Hematopoietic multipotent progenitor cell treated with erythropoietin and hydrocortisone succinate and interleukin-3 and kit ligand, for 8 days (in vitro differentiated cells): ENCODE results near the gene TTC33.

Source experiments
- DNase-seq: peaks from one replicate; pipeline ENCODE4 v3.0.0-alpha.2; 2015

Gene TTC33

GRCh38 chr5:40501711-40502444 lies 253.9 kb downstream of the TTC33 start:
- no peak for DNase-seq

GRCh38 chr5:40499518-40500273 lies 256.1 kb downstream of the TTC33 start:
- no peak for DNase-seq

GRCh38 chr5:40499007-40499406 lies 256.8 kb downstream of the TTC33 start:
- no peak for DNase-seq

GRCh38 chr5:40497573-40497972 lies 258.2 kb downstream of the TTC33 start:
- DNase-seq, result no peak

GRCh38 chr5:40495237-40495635 lies 260.5 kb downstream of the TTC33 start:
- no peak for DNase-seq

GRCh38 chr5:40494631-40495236 lies 261.0 kb downstream of the TTC33 start:
- no peak for DNase-seq

GRCh38 chr5:40492056-40492455 lies 263.7 kb downstream of the TTC33 start:
- DNase-seq, result no peak

GRCh38 chr5:40491644-40492043 lies 264.1 kb downstream of the TTC33 start:
- DNase-seq, result no peak

GRCh38 chr5:40490464-40491111 lies 265.2 kb downstream of the TTC33 start:
- DNase-seq, result no peak

- DNase-seq, result no peak
Observed at GRCh38 chr5:40489421-40489820, 266.3 kb downstream of the TTC33 start.

GRCh38 chr5:40486437-40487275 lies 269.1 kb downstream of the TTC33 start:
- DNase-seq, result peak; percentile 61

- no peak for DNase-seq
Observed at GRCh38 chr5:40485021-40485998, 270.5 kb downstream of the TTC33 start.

GRCh38 chr5:40484495-40484894 lies 271.3 kb downstream of the TTC33 start:
- DNase-seq, result no peak

- no peak for DNase-seq
Observed at GRCh38 chr5:40483316-40483715, 272.4 kb downstream of the TTC33 start.

GRCh38 chr5:40481241-40481640 lies 274.5 kb downstream of the TTC33 start:
- no peak for DNase-seq

- DNase-seq, result no peak
Observed at GRCh38 chr5:40480392-40480791, 275.4 kb downstream of the TTC33 start.

GRCh38 chr5:40479939-40480338 lies 275.8 kb downstream of the TTC33 start:
- DNase-seq, result no peak

- no peak for DNase-seq
Observed at GRCh38 chr5:40478766-40479165, 277.0 kb downstream of the TTC33 start.

GRCh38 chr5:40477856-40478546 lies 277.8 kb downstream of the TTC33 start:
- DNase-seq, result no peak

- DNase-seq, result no peak
Observed at GRCh38 chr5:40475561-40475960, 280.2 kb downstream of the TTC33 start.

GRCh38 chr5:40474250-40474649 lies 281.5 kb downstream of the TTC33 start:
- no peak for DNase-seq
